HG03575 (cell line): Measurements from ENCODE around the gene SLC38A6.

ENCODE experiments used
- ATAC-seq: cut with Tn5 transposase; IDR thresholded peaks from one replicate; pipeline ENCODE4 v1.9.1; 2021; ENCODE audit not compliant: unreplicated experiment, insufficient number of reproducible peaks, low FRiP score; ENCODE audit errors: extremely low read depth

The SLC38A6 gene

DNA sequence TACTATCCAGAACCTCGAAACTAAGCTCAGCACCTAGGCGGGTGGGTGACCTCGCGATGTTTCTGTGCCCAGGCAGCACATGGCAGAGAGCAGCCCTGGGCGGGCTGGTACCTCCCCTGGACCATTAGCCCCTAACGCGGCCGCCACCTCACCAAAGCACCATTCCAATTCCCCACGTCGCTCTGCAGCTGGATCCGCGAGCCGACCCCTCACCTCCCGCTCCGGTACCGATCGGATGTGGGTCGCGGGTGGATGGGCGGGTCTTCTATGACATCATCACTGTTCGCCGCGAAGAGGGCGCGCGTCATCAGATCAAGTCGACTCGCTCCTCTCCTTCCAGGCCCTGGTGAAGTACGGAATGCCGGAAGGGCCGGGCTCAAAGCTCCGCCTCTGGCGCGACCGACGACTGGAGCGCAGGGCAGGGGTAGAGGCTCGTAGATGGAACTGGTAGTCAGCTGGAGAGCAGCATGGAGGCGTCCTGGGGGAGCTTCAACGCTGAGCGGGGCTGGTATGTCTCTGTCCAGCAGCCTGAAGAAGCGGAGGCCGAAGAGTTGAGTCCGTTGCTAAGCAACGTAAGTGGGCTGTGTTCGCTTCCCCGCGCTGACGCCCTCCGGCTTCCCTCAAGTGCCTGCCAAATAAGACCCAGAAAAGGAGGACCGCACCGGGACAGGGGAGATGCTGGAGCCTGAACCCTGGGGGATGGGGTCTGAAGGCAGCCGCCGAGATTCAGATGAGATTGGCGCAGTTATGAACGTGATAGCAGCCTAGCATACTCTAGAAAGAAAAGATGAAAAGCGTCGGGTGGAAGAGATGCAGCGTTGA lies at the start of gene SLC38A6, which contains the start of gene TRMT5:
TSS of gene SLC38A6 (plus strand) at position 435 of the 822 bp plus-strand sequence. CDS start at position 468, 33 bp downstream.
TSS of gene TRMT5 (minus strand) at position 269 of the 822 bp plus-strand sequence. CDS start at position 163, 106 bp downstream.
- peak; percentile 33 for ATAC-seq

DNA sequence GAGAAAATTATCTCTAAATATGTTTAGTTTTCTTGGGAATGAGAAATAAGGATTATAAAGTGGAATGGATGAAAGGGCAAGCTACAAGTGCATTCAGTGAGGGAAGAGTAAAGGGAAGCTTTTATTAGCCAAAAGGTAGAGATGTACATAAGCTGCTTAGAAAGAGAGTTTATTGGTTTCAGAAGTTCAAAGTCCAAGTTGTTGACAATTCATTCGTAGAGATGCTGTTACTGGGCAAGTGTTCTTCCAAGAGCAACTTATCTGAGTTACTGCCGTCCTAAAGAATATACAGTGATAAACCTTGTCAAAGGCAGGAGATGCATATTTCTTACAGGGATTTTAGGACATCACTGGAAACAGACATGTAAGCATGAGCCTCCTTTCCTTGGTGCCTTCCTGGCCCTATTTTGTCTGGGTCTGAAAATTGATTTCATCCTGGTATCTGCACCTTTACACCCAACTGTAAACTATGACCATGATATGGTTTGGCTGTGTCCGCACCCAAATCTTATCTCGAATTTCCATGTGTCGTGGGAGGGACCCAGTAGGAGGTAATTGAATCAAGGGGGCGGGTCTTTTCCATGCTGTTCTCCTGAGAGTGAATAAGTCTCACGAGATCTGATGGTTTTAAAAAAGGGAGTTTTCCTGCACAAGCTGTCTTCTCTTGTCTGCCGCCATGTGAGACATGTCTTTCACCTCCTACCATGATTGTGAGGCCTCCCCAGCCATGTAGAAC lies 47.0 kb upstream of the SLC38A6 start:
- ATAC-seq: no peak

DNA sequence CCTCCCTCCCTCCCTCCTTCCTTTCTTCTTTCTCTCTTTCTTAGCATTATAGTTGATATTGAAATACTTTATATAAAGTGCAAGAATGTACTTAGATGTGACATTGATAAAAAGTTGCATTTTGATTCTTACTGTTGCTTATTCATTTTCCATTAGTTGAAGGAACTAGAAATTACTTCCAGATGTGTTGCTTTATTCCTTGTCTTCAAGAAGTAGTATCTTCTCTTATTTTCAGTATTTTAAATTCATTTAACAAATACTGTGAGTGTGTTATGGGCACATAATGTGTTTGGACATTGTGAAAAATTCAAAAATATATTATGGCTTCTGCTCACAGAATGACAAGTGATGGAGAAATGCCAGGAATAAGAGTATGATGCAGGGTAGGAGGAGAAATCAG lies 45.7 kb upstream of the SLC38A6 start:
- no peak for ATAC-seq

DNA sequence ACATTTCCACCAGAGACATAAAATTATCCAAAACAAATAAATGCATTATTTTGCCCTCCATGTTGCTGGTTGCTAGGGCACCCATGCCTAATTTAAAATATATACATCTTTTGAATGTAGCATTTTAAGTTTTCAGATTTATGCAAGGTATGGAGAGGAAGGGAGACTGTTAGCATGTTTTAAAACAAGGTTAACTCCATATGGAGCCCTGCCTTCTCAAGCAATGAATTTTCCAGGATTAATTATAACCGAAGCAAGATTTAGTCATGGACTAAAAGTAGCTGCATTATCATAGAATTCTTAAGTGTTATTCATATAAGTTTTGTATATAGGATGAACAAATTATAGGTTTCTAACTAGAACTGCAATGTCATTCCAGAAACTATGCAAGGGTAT lies 37.4 kb upstream of the SLC38A6 start:
- ATAC-seq: no peak

DNA sequence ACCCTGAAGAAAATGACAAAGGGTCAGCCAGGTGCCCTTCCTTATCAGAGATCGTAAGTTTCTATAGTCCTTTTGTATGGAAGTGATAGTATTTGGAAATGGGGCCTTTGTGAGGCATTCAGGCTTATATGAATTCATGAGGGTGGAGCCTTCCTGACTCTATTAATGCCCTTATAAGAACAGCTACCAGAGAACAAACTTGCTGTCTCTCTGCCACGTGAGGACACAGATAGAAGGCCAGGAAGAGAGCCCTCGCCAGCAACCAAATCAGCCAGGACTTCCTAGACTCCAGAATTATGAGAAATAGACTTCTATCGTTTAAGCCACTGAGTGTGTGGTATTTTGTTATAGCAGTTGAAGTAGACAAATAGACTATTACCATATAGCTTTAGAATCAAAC lies 36.8 kb upstream of the SLC38A6 start:
- ATAC-seq: no peak

DNA sequence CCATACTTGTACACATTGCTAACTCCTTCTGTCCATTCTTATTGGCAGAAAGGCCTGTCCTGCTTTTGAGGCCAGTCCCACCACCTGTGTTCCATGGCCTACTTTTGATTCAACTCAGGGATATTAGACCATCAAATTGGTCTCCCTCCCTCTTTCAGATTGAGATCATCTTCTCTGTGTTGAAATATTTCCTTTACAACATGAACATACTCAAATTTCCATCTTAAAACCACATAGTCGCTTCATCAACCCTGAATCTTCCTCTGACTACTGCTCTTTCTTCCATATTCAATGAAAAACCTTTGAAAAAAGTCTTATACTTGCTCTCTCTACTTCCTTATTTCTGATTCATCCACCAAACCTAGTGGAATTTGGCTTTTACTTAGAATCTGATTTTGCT lies 35.1 kb upstream of the SLC38A6 start:
- ATAC-seq: no peak

DNA sequence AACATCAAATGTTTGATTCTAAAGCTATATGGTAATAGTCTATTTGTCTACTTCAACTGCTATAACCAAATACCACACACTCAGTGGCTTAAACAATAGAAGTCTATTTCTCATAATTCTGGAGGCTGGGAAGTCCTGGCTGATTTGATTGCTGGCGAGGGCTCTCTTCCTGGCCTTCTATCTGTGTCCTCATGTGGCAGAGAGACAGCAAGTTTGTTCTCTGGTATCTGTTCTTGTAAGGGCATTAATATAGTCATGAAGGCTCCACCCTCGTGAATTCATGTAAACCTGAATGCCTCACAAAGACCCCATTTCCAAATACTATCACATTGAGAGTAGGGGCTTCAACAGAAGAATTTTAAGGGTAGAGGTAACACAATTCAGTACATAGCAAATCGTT lies 34.3 kb upstream of the SLC38A6 start:
- no peak for ATAC-seq

DNA sequence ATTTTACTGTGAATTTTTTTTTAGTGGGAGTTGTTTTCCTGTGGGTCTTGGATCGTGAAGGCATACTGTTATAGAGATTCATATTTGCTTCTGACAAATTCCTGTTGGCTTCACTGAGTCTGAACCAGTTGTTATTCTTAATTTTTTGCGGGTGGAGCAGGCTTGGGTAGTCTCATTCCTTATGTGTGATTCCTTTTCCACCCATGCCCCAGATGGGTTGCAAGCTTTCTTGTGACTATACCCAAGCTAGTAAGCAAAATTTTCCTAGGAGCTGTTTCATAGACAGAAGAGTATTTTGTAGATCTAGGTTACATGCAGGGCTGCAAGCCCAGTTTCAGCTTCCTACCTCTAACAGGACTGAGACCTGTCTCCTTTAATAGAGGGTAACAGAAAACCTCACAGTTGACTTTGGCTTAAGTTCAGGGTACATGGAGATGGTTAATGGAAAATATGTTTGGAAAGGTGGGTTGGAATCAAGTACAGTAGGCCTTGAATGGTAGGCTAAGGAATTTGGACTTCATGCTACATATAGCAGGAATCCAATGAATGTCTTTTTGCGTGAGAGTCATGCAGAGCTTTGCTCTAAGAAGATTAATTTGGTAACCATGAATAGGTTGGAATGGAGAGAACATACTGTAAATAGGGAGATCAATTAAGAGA lies 29.1 kb upstream of the SLC38A6 start:
- ATAC-seq: no peak

DNA sequence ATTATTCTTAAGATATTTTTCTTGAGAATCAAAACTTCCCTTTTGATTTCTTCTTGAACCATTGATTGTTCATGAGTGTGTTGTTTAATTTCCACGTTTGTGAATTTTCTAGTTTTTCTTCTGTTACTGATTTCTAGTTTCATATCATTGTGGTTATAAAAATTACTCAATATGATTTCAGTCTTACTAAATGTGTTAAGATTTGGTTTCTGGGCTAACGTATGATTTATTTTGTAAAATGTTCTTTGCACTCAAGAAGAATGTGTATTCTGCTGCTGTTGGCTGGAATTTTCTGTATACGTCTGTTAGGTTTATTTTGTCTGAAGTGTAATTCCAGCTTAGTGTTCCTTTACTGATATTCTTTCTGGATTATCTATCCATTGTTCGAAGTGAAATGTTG lies 24.8 kb upstream of the SLC38A6 start:
- no peak for ATAC-seq

DNA sequence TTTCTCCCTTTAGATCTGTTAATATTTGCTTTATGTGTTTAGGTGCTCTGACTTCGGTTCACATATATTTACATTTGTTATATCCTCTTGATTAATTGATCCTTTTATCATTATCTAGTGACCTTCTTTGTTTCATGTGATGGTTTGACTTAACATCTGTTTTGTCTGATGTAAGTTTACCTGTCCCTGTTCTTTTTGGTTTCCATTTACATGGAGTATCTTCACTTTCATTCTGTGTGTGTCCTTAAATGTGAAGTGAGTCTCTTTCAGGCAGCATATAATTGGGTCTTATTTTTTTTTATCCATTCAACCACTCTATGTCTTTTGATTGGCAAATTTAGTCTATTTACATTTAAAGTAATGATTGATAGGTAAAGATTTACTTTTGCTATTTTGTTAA lies 24.4 kb upstream of the SLC38A6 start:
- ATAC-seq: no peak

DNA sequence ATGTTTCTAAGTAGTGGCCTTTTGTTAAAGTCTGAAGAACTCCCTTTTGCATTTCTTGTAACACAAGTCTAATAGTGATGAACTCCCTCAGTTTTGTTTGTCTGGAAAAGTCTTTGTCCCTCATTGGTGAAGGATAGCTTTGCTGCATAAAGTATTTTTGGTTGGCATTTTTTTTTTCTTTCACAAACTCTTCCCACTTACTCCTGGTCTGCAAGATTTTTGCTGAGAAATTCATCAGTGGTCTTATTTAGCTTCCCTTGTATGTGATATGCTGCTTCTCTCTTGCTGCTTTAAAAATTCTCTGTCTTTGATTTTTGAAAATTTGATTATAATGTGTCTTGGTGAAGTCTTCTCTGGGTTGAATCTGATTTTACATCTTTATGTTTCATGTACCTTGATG lies 22.9 kb upstream of the SLC38A6 start:
- no peak for ATAC-seq

DNA sequence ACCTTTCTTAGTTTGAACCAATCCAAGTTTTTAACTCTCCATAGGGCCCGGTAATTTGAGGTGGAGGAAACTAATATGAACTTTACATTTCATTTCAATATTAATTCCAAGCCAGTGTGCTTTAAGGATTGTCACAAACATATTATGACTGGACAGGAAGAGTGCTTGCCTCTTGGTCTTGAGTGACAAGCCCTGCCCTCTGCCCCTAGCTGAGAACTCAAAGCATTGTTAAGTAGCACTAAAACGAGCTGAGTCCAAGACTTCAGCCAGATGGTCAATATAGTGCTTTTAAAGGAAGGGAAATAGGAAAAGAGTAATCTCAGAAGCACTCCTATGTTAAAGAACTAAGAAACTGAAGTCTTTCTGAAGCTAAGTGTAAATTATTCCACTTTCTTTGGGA lies 17.3 kb upstream of the SLC38A6 start:
- ATAC-seq: no peak

DNA sequence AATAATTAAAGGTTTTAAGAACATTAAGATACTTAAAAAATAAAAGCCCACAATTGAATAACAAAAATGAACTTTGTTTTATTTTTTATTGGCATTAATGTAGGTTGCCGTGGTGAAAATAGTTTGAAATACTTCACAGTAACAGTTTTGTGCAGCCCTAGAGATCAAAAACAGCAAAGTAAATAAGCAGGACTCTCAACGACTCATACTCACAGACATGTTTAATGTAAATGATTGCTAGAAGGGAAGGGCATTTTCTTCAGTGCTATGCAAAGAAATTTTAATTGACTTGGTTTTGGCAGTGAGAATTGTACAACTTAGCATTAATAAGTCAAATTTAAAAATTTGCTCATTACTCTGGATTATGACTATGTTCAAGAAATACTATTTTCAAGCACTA lies 16.1 kb upstream of the SLC38A6 start:
- no peak for ATAC-seq

DNA sequence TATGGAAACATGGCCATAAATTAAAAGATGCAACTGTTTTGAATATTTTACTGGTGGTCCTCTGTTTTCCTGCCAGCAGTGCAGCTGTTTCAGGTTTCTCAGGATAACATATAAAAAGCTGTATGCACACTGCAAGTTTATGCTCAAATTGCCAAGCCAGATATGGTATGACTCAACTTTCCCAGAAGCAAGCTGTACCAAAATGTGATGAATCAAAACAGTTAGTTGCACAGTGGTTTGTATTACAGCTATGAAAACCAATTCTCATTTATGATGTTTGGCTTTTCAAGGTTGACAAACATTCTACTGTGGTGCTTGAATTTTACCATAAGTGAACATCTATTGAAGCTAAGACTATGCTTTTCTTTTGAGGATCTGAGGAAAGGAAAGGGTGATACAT lies 15.6 kb upstream of the SLC38A6 start:
- ATAC-seq: no peak

DNA sequence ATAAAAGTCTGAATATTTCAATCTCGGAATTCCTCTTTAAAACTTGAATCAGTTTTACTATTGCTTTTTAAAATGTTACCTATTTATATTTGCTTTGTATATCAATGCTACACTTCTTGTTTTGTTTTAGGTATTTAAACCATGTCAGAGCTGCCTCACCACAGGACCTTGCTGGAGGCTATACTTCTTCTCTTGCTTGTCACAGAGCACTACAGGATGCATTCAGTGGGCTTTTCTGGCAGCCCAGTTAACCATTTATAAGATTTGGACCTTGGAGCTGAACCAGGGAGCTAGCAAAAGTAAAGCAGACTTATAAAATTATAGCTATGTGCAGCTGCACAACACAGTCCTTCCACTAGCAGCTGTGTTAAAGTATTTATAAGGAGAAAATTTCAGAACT lies 12.9 kb upstream of the SLC38A6 start:
- ATAC-seq: no peak

DNA sequence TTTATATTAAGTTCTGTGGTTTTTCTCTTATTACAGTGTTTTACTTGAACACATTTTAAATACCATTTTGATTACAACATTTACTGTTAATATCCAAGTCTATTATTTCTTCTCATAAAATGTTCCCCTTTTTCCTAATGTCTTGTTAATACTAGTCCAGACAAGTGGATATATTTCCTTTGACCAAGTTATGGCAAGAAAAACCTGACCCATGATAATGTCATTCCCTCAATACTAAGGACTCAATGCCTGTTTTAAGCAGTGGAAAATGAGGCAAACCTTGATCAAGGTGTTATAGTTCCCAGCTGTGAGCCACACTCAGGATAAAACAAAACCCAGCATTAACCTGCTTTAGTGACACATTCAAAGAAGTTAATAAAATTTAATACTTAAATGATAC lies 12.4 kb upstream of the SLC38A6 start:
- ATAC-seq: no peak

DNA sequence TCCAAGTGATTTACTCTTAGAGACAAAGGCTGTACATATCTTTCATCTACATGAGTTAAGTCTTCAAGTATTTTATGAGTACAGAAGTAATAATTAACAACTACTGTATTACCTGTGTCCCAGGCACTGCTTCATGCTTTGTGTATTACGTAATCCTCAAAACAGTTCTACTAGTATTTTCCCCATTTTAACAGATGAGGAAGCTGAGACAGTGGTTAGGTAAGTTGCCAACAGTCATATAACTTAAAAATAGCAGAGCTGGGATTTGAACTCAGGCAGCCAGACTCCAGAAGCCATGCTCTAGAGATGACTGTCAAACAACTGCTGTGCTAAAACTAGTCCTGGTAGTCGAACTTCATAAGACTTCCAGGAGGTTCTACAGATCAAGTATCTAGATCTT lies 10.9 kb upstream of the SLC38A6 start:
- ATAC-seq: no peak

DNA sequence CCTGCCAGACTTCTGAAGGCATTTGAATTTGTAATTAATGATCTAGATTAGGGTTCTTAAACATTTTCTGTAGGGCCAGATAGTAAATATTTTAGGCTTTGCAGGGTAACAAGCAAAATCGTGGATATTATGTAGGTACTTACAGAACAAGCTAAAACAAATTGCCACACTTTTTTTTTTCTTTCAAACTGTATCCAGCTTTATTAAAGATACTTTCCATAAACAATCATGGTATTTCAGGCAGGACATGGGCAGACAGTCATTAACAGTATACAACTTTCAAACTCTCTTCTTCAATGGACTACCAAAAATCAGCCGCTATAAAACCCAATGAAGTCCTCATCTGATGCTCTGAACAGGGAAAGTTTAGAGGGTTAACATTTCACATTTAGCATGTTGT lies 9.8 kb upstream of the SLC38A6 start:
- no peak for ATAC-seq

DNA sequence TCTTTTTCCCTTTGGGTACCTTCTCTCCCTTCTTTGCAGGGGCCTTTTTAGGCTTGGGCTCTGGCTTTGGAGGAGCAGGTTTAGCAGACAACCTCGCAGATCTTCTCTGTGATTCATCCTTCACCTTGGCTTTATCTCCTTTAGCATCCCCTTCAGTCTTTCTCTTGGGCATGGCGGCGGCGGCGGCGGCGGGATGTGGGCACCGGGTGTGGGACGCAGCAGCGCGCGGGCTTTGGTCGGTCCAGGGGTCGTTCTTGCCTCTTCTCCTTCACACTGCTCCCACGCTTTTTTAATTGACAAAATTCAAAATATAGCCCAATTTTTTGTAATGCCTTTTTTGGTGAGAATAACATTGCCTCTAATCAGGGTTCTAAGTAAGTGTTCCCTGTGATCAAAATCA lies 8.8 kb upstream of the SLC38A6 start:
- no peak for ATAC-seq

DNA sequence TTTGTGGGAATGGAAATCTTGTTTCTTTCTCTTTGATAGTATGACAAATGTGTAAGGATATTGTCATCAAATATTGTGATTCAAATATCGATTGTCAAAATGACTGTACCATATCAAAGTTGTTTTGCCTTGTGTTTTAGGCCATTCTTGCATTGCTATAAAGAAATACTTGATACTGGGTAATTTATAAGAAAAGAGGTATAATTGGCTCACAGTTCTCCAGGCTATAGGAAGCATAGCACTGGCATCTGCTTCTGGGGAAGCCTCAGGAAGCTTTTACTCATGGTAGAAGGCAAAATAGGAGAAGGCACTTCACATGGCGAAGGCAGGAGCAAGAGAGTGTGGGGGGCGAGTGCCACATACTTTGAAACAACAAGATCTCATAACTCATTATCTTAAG lies 8.0 kb upstream of the SLC38A6 start:
- no peak for ATAC-seq
